Stimulated activated CD8-positive, alpha-beta memory T cell treated with anti-CD3 and anti-CD28 coated beads, Interleukin-7, amount 100 ng/mL, for 48 hours (primary cell): ENCODE data around the gene GRIP2.

ENCODE experiments used
- DNase-seq, 2 donors: peaks; one replicate each; pipeline ENCODE4 v3.0.0-alpha.2; 2020; ENCODE audit warnings: low read depth in 1 of 2; ENCODE audit errors: extremely low read depth in 1 of 2

Gene GRIP2

GRCh38 chr3:14457999-14458398, 82.1 kb downstream of the GRIP2 start:
- DNase-seq = no peak

- DNase-seq = no peak
Observed at GRCh38 chr3:14457481-14457880, 82.7 kb downstream of the GRIP2 start.

DNA sequence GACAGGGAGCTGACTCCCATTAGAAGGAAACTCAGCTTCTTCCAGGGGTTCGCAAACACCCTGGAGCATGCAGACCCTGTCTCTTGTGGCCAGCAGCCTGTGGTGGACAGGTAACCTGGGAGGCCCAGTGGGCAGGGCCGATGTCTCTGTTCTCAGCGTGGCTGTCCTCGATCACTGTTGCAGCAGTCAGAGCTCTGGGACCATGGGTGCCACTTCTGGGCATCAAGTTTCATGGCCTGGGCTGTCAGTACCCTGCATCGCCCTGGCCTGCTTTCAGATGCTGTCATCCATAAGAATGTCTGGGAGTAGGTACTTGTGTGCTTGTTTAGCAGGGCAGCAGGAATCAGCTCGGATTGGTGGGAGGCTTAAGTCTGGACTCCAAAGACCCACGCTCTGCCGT, 83.3 kb downstream of the GRIP2 start:
- no peak for DNase-seq

GRCh38 chr3:14455571-14456317, 84.4 kb downstream of the GRIP2 start:
- DNase-seq = no peak

GRCh38 chr3:14454639-14455310, 85.4 kb downstream of the GRIP2 start:
- DNase-seq = no peak

DNA sequence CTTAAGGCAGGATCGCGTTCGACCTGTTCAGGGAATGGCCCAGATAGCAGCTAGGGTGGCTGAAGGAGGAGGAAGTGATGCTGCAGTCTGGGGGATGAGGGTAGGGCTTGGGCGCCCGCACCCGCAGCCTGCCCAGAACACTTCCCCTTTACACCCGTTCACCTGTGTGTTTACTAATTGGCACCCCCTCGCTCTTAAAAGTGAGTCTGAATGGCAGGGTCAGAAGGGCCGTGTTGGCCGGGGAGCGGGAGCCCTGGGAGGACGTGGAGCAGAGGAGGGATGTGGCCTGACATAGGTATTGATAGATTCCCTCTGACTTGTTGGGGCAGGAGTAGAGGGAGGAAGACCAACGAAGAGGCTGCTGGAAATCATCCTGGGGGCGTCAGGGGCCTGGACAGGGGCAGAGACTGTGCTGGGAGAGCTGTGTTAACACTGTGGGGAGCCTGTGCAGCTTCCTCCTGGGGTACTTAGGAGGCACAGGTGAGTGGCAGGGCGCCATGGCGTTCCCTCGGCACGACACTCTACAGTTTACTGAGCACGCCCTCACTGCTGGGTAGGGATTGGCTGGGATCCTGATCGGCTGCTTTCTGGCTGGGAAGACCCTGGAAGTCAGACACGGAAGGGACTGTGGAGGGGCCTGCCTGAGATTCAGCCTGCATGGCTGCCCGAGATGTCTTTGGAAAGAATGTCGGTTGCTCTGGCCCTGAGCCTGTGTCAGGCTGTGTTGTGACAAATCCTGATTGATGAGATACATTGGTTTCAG, 86.1 kb downstream of the GRIP2 start:
- no peak for DNase-seq

GRCh38 chr3:14452740-14453710, 87.1 kb downstream of the GRIP2 start:
- DNase-seq = no peak

GRCh38 chr3:14451844-14452739, 88.0 kb downstream of the GRIP2 start:
- no peak for DNase-seq

GRCh38 chr3:14450922-14451606, 89.1 kb downstream of the GRIP2 start:
- no peak for DNase-seq

DNA sequence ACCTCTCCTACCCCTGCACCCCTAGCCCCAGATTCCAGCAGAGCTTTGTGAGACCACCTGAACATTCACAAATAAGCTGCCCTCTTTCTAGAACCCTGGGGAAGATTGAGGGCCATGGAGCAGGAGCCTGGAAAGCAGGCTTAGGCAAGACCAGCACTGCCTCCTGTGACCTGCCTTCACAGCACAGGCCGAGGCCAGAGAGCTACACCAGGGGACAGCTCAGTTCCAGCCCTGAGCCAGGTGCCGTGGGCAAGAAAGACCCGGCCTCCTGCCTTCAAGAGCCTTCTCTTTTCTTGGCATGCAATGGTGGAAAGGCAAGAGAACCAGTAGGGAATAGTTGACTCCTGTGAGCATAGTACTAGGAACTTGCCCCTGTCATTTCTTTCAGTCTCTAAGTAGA, 89.6 kb downstream of the GRIP2 start:
- no peak for DNase-seq

- no peak for DNase-seq
Observed at GRCh38 chr3:14448756-14449727, 91.1 kb downstream of the GRIP2 start.

- DNase-seq = no peak
Observed at GRCh38 chr3:14448063-14448462, 92.1 kb downstream of the GRIP2 start.

DNA sequence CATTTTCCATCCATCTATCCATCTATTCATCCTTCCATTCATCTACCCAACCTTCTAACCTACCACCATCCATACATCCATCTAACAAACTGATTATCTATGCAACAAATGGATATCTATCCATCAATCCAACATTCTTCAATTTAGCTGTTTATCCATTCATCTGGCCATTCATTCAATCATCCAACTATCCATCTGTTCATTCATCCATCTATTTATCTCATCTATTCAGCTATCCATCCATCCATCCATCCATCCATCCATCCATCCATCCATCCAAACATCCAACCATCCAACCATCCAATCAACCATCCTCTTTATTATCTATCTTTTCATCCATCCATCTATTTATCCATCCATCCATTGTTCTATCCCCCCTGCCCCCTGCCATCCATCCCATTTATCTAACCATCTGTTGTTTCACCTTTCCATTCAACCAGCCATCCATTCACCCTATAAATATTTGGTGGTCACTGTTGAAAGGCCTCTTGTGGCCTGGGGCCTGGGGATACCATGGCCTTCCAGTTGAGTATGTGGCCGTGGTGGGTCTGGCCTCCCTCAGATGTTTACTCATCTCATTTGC, 93.1 kb downstream of the GRIP2 start:
- DNase-seq = no peak

DNA sequence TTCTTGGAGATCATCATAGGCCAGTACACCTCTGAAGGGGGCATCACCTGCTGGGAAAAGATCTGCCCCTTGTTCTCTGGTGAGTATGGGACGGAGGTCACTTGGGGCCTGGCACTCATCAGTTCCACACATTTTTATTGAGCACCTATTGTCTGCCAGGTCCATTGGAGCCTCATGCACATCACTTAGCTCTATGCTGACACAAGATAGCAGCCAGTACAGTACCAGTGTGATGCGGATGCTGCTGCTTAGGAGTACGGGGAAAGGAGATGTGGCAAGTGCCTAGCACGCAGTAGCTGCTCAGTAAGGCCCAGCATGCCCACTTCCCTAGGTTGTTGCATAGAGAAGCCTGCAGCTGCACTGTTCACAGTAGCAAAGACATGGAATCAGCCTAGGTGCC, 94.4 kb downstream of the GRIP2 start:
- DNase-seq = no peak

GRCh38 chr3:14444380-14444779, 95.8 kb downstream of the GRIP2 start:
- DNase-seq = no peak

DNA sequence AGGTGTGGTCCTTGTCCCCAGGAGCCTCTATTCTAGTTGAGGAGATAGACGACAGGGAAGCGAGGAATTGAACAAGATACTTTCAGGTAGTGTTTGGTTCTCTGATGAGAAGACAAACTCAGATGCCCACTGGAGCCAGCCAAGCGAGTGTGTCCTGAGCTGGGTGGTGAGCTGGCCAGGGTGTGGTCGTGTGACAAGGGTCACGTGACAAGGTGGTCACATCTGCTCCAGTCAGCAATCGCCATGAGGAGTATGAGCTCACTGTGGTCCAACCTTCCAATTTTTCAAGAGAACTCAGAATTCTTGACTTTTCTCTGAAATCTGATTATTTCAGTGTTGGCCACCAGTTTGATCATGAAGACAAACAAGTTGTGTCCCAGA, 98.2 kb downstream of the GRIP2 start:
- no peak for DNase-seq

DNA sequence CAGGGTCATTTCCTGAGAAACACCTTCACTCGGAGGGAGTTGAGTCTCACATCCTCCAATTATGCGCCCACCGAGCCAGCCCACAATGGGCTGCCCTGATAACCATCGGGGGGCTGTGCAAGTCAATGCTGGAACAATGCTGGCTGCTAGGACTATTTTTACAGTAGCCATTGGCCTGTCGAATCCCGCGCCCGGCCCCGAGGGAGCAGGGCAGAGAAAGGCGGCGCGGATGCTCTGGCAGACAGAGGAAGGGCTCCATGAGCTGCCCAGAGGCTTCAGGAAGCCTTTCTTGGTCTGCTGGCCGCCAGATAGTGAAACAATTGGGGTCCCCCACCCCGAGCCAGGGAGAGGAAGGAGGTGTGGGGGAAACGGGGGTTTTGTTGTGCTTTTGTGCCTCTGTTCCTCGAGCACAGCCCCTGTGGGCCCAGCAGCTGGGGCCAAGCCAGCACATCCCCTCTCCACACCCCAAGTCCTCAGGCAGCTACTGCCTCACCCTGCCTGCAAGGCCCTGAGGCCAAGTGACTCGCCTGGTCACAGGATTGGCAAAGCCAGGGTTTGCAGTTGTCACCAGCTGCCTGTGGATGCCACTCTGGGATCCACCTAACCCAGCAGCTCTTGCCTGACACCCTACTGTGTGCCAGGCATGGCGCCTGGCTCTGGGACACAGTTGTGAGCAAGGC, 98.8 kb downstream of the GRIP2 start:
- no peak for DNase-seq
